ENCODE data around the gene CARD19.

The CARD19 gene

GRCh38 chr9:93119953-93120845 lies 24.2 kb downstream of the CARD19 start:
- DNase-seq (ENCODE audit: low read depth), result peak; percentile 93
- no peak overlapping the region for H3K4me3 ChIP-seq (ENCODE audit: low read length)
- peak; percentile 52 for TF ChIP-seq CTCF (conservative IDR thresholded peaks at IDR 0.05; ENCODE audit: low read length)

GRCh38 chr9:93120846-93121315 lies 24.9 kb downstream of the CARD19 start:
- no peak overlapping the region for H3K4me3 ChIP-seq (ENCODE audit: low read length)
- no peak for TF ChIP-seq CTCF (conservative IDR thresholded peaks at IDR 0.05; ENCODE audit: low read length)
- no peak for DNase-seq (ENCODE audit: low read depth)

- no peak for TF ChIP-seq CTCF (conservative IDR thresholded peaks at IDR 0.05; ENCODE audit: low read length)
- DNase-seq (ENCODE audit: low read depth), result no peak
- no peak overlapping the region for H3K4me3 ChIP-seq (ENCODE audit: low read length)
These were observed 25.6 kb downstream of the CARD19 start for GRCh38 chr9:93121316-93122241.

- no peak overlapping the region for H3K4me3 ChIP-seq (ENCODE audit: low read length)
- no peak for DNase-seq (ENCODE audit: low read depth)
- TF ChIP-seq CTCF (conservative IDR thresholded peaks at IDR 0.05; ENCODE audit: low read length), result no peak
These were observed 26.8 kb downstream of the CARD19 start for GRCh38 chr9:93122721-93123221.

- no peak for TF ChIP-seq CTCF (conservative IDR thresholded peaks at IDR 0.05; ENCODE audit: low read length)
- no peak overlapping the region for H3K4me3 ChIP-seq (ENCODE audit: low read length)
- no peak for DNase-seq (ENCODE audit: low read depth)
These were observed 27.7 kb downstream of the CARD19 start for GRCh38 chr9:93123561-93124283.

GRCh38 chr9:93124793-93125192 lies 28.8 kb downstream of the CARD19 start:
- H3K4me3 ChIP-seq (ENCODE audit: low read length), result no peak overlapping the region
- DNase-seq (ENCODE audit: low read depth), result no peak
- TF ChIP-seq CTCF (conservative IDR thresholded peaks at IDR 0.05; ENCODE audit: low read length), result no peak
